ENCODE results near the gene SRP68. TPM values are rescaled to one million over a fixed set of nuclear protein-coding genes. Genes with fewer than 3 reads are reported as not detected.

Gene SRP68
- total RNA-seq, 1 experiment from 2014 or later: 90.7 TPM

GRCh38 chr17:76056882-76057281 is 15.4 kb downstream of the SRP68 start (continued):
- no peak for TF ChIP-seq TEAD4 (CRISPR knock-in tag; IDR thresholded peaks at IDR 0.05)
- TF ChIP-seq USF1 (CRISPR knock-in tag; IDR thresholded peaks at IDR 0.05): no peak
- TF ChIP-seq CTCF (IDR thresholded peaks at IDR 0.05): no peak

GRCh38 chr17:76054112-76054476 is 18.2 kb downstream of the SRP68 start:
- H3K27ac Mint-ChIP-seq: peak overlapping the region; percentile 33
- DNase-seq (ENCODE audit: low spot score): no peak
- ChIA-PET POLR2A (no interaction called here), CTCF (interaction anchor here (0.5 to 2.5 kb wide), 2 partner anchors 22 to 40 kb away, joined by 4 to 16 read pairs; no protein-coding TSS in a partner anchor)
- H3K4me3 Mint-ChIP-seq: no peak overlapping the region
- peaks cover 59% of the 10 kb centered on the region for H3K36me3 Mint-ChIP-seq
- H3K9me3 Mint-ChIP-seq: no peaks in the 10 kb centered on the region
- H3K27me3 Mint-ChIP-seq (ENCODE audit: low read depth): no peaks in the 10 kb centered on the region
- no peak for ATAC-seq
- H3K4me1 Mint-ChIP-seq: peaks cover 3% of the 10 kb centered on the region
- TF ChIP-seq RELA (CRISPR knock-in tag; IDR thresholded peaks at IDR 0.05; ENCODE audit: borderline replicate concordance): no peak
- TF ChIP-seq ZNF423 (CRISPR knock-in tag; IDR thresholded peaks at IDR 0.05): no peak
- TF ChIP-seq ZNF138 (CRISPR knock-in tag; conservative IDR thresholded peaks at IDR 0.05): no peak
- no peak for TF ChIP-seq CREB1 (CRISPR knock-in tag; IDR thresholded peaks at IDR 0.05)
- no peak for TF ChIP-seq ZNF416 (CRISPR knock-in tag; IDR thresholded peaks at IDR 0.05)
- no peak for TF ChIP-seq ZNF219 (CRISPR knock-in tag; IDR thresholded peaks at IDR 0.05; ENCODE audit: borderline replicate concordance)
- TF ChIP-seq E2F1 (CRISPR knock-in tag; IDR thresholded peaks at IDR 0.05): no peak
- TF ChIP-seq KAT7 (CRISPR knock-in tag; IDR thresholded peaks at IDR 0.05; ENCODE audit: borderline replicate concordance): no peak
- TF ChIP-seq NR3C1 (CRISPR knock-in tag; conservative IDR thresholded peaks at IDR 0.05; ENCODE audit: low read depth): no peak
- no peak for TF ChIP-seq NR1H2 (CRISPR knock-in tag; IDR thresholded peaks at IDR 0.05)
- no peak for TF ChIP-seq ZSCAN18 (CRISPR knock-in tag; IDR thresholded peaks at IDR 0.05)
- TF ChIP-seq STAT6 (CRISPR knock-in tag; conservative IDR thresholded peaks at IDR 0.05; ENCODE audit: low read depth): no peak
- no peak for TF ChIP-seq ZBTB43 (CRISPR knock-in tag; IDR thresholded peaks at IDR 0.05)
- no peak for TF ChIP-seq ZNF512 (CRISPR knock-in tag; IDR thresholded peaks at IDR 0.05; ENCODE audit: borderline replicate concordance)
- no peak for TF ChIP-seq NR2C2 (CRISPR knock-in tag; IDR thresholded peaks at IDR 0.05)
- no peak for TF ChIP-seq SMAD3 (CRISPR knock-in tag; IDR thresholded peaks at IDR 0.05; ENCODE audit: borderline replicate concordance)
